ENCODE results near the gene ANKRD33B. TPM values are rescaled to one million over a fixed set of nuclear protein-coding genes. Genes with fewer than 3 reads are reported as not detected.

Gene ANKRD33B
- total RNA-seq, 1 experiment from 2014 or later: 10.9 TPM

GRCh38 chr5:10647640-10648039 lies 83.8 kb downstream of the ANKRD33B start:
- H3K4me1 ChIP-seq (ENCODE audit: control insufficient read depth in 1 of 2, insufficient read depth in 2 of 2, low read length in 2 of 2): peaks cover 0 to 9% of the 10 kb centered on the region in 2 experiments; a peak in 1 of 4 replicates
- ChIA-PET RAD21 (ENCODE audit: low non-redundant PET in 1 of 2, low total read pairs in 2 of 2, uncharacterized antibody in 2 of 2, unreplicated experiment in 2 of 2) (no interaction called here), CTCF (no interaction called here), POLR2A (no interaction called here)
- H4K20me1 ChIP-seq (ENCODE audit: insufficient read depth): no peaks in the 10 kb centered on the region; the same call in 1 of the 2 replicates
- no TSS peak for BruUV-seq (replicated peaks)
- no peaks in the 10 kb centered on the region for H3K27me3 ChIP-seq (ENCODE audit: insufficient read depth, low read length)
- no peak overlapping the region for H3K27ac ChIP-seq (ENCODE audit: low read depth, low read length)
- DNase-seq (ENCODE audit: low read depth, low spot score) (no peak), ATAC-seq (no peak)
- no peaks in the 10 kb centered on the region for H3K9me3 ChIP-seq (ENCODE audit: control insufficient read depth in 1 of 2, insufficient read depth in 1 of 2, low read depth in 1 of 2, low read length in 2 of 2)
- intact Hi-C loops (cut with micrococcal nuclease): no loop called here
- TF ChIP-seq CEBPB (IDR thresholded peaks at IDR 0.05; ENCODE audit: low read depth) (no peak), FOSL1 (IDR thresholded peaks at IDR 0.05; ENCODE audit: low read depth) (no peak), TCF7L2 (IDR thresholded peaks at IDR 0.05; ENCODE audit: borderline replicate concordance, extremely low read depth, insufficient read depth, insufficient read length) (no peak), RAD21 (IDR thresholded peaks at IDR 0.05; ENCODE audit: low read depth) (no peak)
- no peak overlapping the region for H3K9ac ChIP-seq (ENCODE audit: low read length)
- H3K9me2 ChIP-seq (ENCODE audit: insufficient read depth): no peaks in the 10 kb centered on the region
- no peak overlapping the region for H3K4me3 ChIP-seq (replicated peaks in 1 of 2; ENCODE audit: low read depth in 1 of 2, low read length in 2 of 2)
- H3K4me2 ChIP-seq (ENCODE audit: low read length): no peak overlapping the region
- H3K79me2 ChIP-seq (ENCODE audit: insufficient read depth, low read length): no peaks in the 10 kb centered on the region
- no peak overlapping the region for H2AFZ ChIP-seq (ENCODE audit: low read depth, low read length, poor library complexity, severe bottlenecking)
- no peaks in the 10 kb centered on the region; a peak in 1 of 4 replicates for H3K36me3 ChIP-seq (ENCODE audit: control insufficient read depth in 1 of 2, insufficient read depth in 2 of 2, low read length in 2 of 2)

DNA sequence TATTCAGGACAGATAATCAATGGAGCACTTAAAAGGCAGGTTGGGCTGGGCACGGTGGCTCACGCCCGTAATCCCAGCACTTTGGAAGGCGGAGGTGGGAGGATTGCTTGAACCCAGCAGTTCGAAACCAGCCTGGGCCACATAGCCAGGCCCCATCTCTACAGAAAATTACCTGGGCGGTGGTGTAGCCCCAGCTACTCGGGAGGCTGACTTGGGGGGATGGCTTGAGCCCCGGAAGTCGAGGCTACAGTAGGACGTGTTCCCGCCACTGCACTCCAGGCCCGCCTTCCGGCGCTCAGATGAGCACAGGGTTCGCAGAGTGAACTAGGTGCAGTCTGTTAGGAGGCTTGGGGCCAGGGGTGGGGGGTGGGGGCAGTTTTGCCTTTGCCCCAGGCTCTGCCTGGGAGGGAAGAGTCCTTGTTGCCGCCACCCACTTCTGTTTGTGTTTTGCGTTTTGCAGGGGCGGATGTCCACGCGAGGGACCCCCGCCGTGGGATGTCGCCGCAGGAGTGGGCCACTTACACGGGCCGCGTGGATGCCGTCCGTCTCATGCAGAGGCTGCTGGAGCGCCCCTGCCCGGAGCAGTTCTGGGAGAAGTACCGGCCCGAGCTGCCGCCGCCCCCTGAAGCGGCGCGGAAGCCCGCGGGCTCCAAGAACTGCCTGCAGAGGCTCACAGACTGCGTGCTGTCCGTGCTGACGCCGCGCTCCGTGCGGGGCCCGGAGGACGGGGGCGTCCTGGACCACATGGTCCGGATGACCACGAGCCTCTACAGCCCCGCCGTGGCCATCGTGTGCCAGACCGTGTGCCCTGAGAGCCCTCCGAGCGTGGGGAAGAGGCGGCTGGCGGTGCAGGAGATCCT lies 85.2 kb downstream of the ANKRD33B start:
- Histone ChIP-seq H2AFZ (ENCODE audit: low read depth, low read length, poor library complexity, severe bottlenecking) (no peak overlapping the region), H3K4me2 (ENCODE audit: low read length) (no peak overlapping the region), H3K36me3 (ENCODE audit: control insufficient read depth in 1 of 2, insufficient read depth in 2 of 2, low read length in 2 of 2) (no peaks in the 10 kb centered on the region; a peak in 1 of 4 replicates), H3K4me1 (ENCODE audit: control insufficient read depth in 1 of 2, insufficient read depth in 2 of 2, low read length in 2 of 2) (peaks cover 0 to 9% of the 10 kb centered on the region in 2 experiments; a peak in 1 of 4 replicates), H4K20me1 (ENCODE audit: insufficient read depth) (no peaks in the 10 kb centered on the region; the same call in 1 of the 2 replicates), H3K9me2 (ENCODE audit: insufficient read depth) (no peaks in the 10 kb centered on the region), H3K9ac (ENCODE audit: low read length) (no peak overlapping the region), H3K27me3 (ENCODE audit: insufficient read depth, low read length) (no peaks in the 10 kb centered on the region), H3K9me3 (ENCODE audit: control insufficient read depth in 1 of 2, insufficient read depth in 1 of 2, low read depth in 1 of 2, low read length in 2 of 2) (no peaks in the 10 kb centered on the region), H3K27ac (ENCODE audit: low read depth, low read length) (no peak overlapping the region), H3K4me3 (replicated peaks in 1 of 2; ENCODE audit: low read depth in 1 of 2, low read length in 2 of 2) (no peak overlapping the region), H3K79me2 (ENCODE audit: insufficient read depth, low read length) (no peaks in the 10 kb centered on the region)
- no peak for DNase-seq (ENCODE audit: low read depth, low spot score)
- CTCF ChIA-PET: no interaction called here
- intact Hi-C loops (cut with micrococcal nuclease): no loop called here
- ATAC-seq: no peak
- POLR2A ChIA-PET: no interaction called here
- no TSS peak for BruUV-seq (replicated peaks)
- RAD21 ChIA-PET (ENCODE audit: low non-redundant PET in 1 of 2, low total read pairs in 2 of 2, uncharacterized antibody in 2 of 2, unreplicated experiment in 2 of 2): no interaction called here
- TF ChIP-seq EGR1 (IDR thresholded peaks at IDR 0.05; ENCODE audit: low read depth) (no peak), POLR2A (IDR thresholded peaks at IDR 0.05; ENCODE audit: borderline replicate concordance, extremely low read depth, insufficient read depth, insufficient read length) (no peak), JUND (IDR thresholded peaks at IDR 0.05) (no peak), ZFX (IDR thresholded peaks at IDR 0.05) (no peak), EZH2 (IDR thresholded peaks at IDR 0.05) (no peak), SIN3A (IDR thresholded peaks at IDR 0.05; ENCODE audit: low read depth) (no peak), YY1 (IDR thresholded peaks at IDR 0.05; ENCODE audit: extremely low read depth, insufficient replicate concordance, low read depth, low read length) (no peak), REST (IDR thresholded peaks at IDR 0.05; ENCODE audit: low read depth) (no peak), TCF7L2 (IDR thresholded peaks at IDR 0.05; ENCODE audit: borderline replicate concordance, extremely low read depth, insufficient read depth, insufficient read length) (no peak), SP1 (IDR thresholded peaks at IDR 0.05; ENCODE audit: low read depth) (no peak)
- TF ChIP-seq, protein P1, sequence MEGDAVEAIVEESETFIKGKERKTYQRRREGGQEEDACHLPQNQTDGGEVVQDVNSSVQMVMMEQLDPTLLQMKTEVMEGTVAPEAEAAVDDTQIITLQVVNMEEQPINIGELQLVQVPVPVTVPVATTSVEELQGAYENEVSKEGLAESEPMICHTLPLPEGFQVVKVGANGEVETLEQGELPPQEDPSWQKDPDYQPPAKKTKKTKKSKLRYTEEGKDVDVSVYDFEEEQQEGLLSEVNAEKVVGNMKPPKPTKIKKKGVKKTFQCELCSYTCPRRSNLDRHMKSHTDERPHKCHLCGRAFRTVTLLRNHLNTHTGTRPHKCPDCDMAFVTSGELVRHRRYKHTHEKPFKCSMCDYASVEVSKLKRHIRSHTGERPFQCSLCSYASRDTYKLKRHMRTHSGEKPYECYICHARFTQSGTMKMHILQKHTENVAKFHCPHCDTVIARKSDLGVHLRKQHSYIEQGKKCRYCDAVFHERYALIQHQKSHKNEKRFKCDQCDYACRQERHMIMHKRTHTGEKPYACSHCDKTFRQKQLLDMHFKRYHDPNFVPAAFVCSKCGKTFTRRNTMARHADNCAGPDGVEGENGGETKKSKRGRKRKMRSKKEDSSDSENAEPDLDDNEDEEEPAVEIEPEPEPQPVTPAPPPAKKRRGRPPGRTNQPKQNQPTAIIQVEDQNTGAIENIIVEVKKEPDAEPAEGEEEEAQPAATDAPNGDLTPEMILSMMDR (IDR thresholded peaks at IDR 0.05 in 2 of 3, conservative IDR thresholded peaks at IDR 0.05 in 1 of 3; ENCODE audit: borderline replicate concordance in 1 of 3, insufficient read depth in 1 of 3, low read depth in 2 of 3, low read length in 2 of 3): no peak
- TF ChIP-seq, protein P2, sequence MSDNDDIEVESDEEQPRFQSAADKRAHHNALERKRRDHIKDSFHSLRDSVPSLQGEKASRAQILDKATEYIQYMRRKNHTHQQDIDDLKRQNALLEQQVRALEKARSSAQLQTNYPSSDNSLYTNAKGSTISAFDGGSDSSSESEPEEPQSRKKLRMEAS (IDR thresholded peaks at IDR 0.05): no peak

Data from HCT116 (cell line).